B cell (primary cell): Measurements from ENCODE around the gene SMPDL3B. TPM values are rescaled to one million over a fixed set of nuclear protein-coding genes. Genes with fewer than 3 reads are reported as not detected.
"Not testable (repeated sequence)": the region's sequence is repeated elsewhere in the genome, so short reads cannot be mapped to it uniquely, and the experiment has no call there.

Source experiments
- ATAC-seq: fragments of 200-7000 bp; cut with Tn5 transposase; one replicate; pipeline ENCODE4 v1.10.0; 2021; ENCODE audit warnings: low read depth, mild to moderate bottlenecking, moderate number of reproducible peaks, moderate library complexity
- CTCF ChIA-PET: fragments of 350-600 bp; sonication (Branson Sonifier 250); formaldehyde crosslinking; loops from one replicate; lab custom pipeline; 2021; ENCODE audit warnings: antibody characterized with exemption, inconsistent platforms; lab: Charles Lee
- POLR2A ChIA-PET: fragments of 350-600 bp; sonication (Branson Sonifier 250); formaldehyde crosslinking; loops from one replicate; lab custom pipeline; 2021; ENCODE audit warnings: antibody characterized with exemption; lab: Charles Lee
- DNase-seq: peaks from one replicate; pipeline ENCODE4 v3.0.0; 2013
- H2AFZ ChIP-seq: 2 replicates; pipeline ENCODE4 v1.6.1; 2012; ENCODE audit warnings: mild to moderate bottlenecking, low read depth, low read length; ENCODE audit not compliant: insufficient read depth, poor library complexity, severe bottlenecking
- H3K27ac ChIP-seq, 2 donors: 1 replicate in 1 of 2; 2 replicates in 1 of 2; pipeline ENCODE4 v1.5.1; 2012 to 2013; ENCODE audit warnings: low read length in 2 of 2, mild to moderate bottlenecking in 2 of 2, moderate library complexity in 1 of 2
- H3K27me3 ChIP-seq, 4 experiments: fragments of 200-600 bp in 1 of 4; sonication (generic) in 1 of 4; replicated peaks in 1 of 4; 1 replicate in 2 of 4; 2 replicates in 2 of 4; pipeline versions ENCODE4 v1.6.1 to v1.7.0; 2013 to 2016; ENCODE audit warnings: low read length in 3 of 4, mild to moderate bottlenecking in 2 of 4, mixed read lengths in 1 of 4, moderate library complexity in 1 of 4; ENCODE audit not compliant: insufficient read depth in 4 of 4, control insufficient read depth in 3 of 4; ENCODE audit errors: control extremely low read depth in 1 of 4
- H3K36me3 ChIP-seq, 2 experiments: replicated peaks in 1 of 2; 1 replicate in 1 of 2; 2 replicates in 1 of 2; pipeline versions ENCODE4 v1.6.1 to v1.7.1; 2013; ENCODE audit warnings: low read length in 1 of 2; ENCODE audit not compliant: insufficient read depth in 2 of 2, control insufficient read depth in 1 of 2; ENCODE audit errors: control extremely low read depth in 1 of 2, extremely low read depth in 1 of 2
- H3K4me1 ChIP-seq, 2 donors: fragments of 200-600 bp in 1 of 2; sonication (generic) in 1 of 2; 1 replicate in 1 of 2; 2 replicates in 1 of 2; pipeline versions ENCODE4 v1.5.1 to v1.6.1; 2013 to 2017; ENCODE audit warnings: low read length in 2 of 2; ENCODE audit not compliant: control insufficient read depth in 2 of 2, insufficient read depth in 2 of 2
- H3K4me2 ChIP-seq: replicated peaks from 2 replicates; pipeline ENCODE3; 2012; ENCODE audit warnings: mild to moderate bottlenecking, low read depth, low read length; ENCODE audit not compliant: poor library complexity, severe bottlenecking
- H3K4me3 ChIP-seq, 5 experiments: fragments of 200-600 bp in 1 of 5; sonication (generic) in 1 of 5; 1 replicate in 3 of 5; 2 replicates in 2 of 5; pipeline versions ENCODE4 v1.5.1 to v1.7.0; 2011 to 2016; ENCODE audit warnings: low read length in 4 of 5, mild to moderate bottlenecking in 4 of 5, low read depth in 2 of 5, control low read depth in 1 of 5, moderate library complexity in 1 of 5; ENCODE audit not compliant: insufficient read depth in 1 of 5; ENCODE audit errors: control extremely low read depth in 1 of 5, extremely low read depth in 1 of 5
- H3K79me2 ChIP-seq: fragments of 200-600 bp; sonication (generic); one replicate; pipeline ENCODE4 v1.6.0; 2016; ENCODE audit warnings: low read length; ENCODE audit not compliant: control insufficient read depth, insufficient read depth
- H3K9ac ChIP-seq: fragments of 200-600 bp; sonication (generic); 2 replicates; pipeline ENCODE4 v1.6.1; 2017; ENCODE audit warnings: mild to moderate bottlenecking, low read length, moderate library complexity
- H3K9me3 ChIP-seq, 3 donors: one replicate each; pipeline versions ENCODE4 v1.6.1 to v1.7.1; 2013; ENCODE audit warnings: low read length in 2 of 3; ENCODE audit not compliant: control insufficient read depth in 2 of 3, insufficient read depth in 1 of 3; ENCODE audit errors: control extremely low read depth in 1 of 3
- H4K20me1 ChIP-seq: 2 replicates; pipeline ENCODE4 v1.6.0; 2012; ENCODE audit warnings: mild to moderate bottlenecking, low read length; ENCODE audit not compliant: insufficient read depth, control insufficient read depth, poor library complexity, severe bottlenecking
- H3K27ac Mint-ChIP-seq: one replicate; pipeline ENCODE4 v1.8.0; 2021; ENCODE audit warnings: mixed read lengths
- H3K27me3 Mint-ChIP-seq: one replicate; pipeline ENCODE4 v1.8.0; 2021; ENCODE audit warnings: mixed read lengths
- H3K4me1 Mint-ChIP-seq: one replicate; pipeline ENCODE4 v1.8.0; 2021; ENCODE audit warnings: mixed read lengths
- H3K4me3 Mint-ChIP-seq: one replicate; pipeline ENCODE4 v1.8.0; 2021; ENCODE audit warnings: mixed read lengths
- H3K9me3 Mint-ChIP-seq: one replicate; pipeline ENCODE4 v1.8.0; 2022; ENCODE audit warnings: mixed read lengths; ENCODE audit not compliant: insufficient read depth
- EZH2 ChIP-seq: IDR thresholded peaks from 2 replicates; pipeline ENCODE4 v1.6.1; 2012; ENCODE audit warnings: borderline replicate concordance, low read depth, mild to moderate bottlenecking, moderate library complexity, low read length; ENCODE audit not compliant: insufficient read depth, poor library complexity, severe bottlenecking
- WGBS: methylation state at CpG from one replicate; pipeline ENCODE4 v1.1.5; 2013; ENCODE audit warnings: missing lambda C conversion rate; ENCODE audit not compliant: insufficient coverage; 5-methylcytosine and 5-hydroxymethylcytosine counted together
- intact Hi-C: fragments of 100-400 bp; cut with micrococcal nuclease; formaldehyde crosslinking; loops from one replicate; pipeline ENCODE4 v1.10.0; 2022
- polyA plus RNA-seq: library from polyadenylated mRNA; depleted of rRNA; stranded (reverse); fragments of >200 nt; gene quantifications from 2 replicates; pipeline ENCODE4 v1.2.3, GENCODE V29; 2012
- total RNA-seq, 2 donors: library from RNA; stranded (reverse); fragments of 120-200 nt in 1 of 2; gene quantifications; 1 replicate in 1 of 2; 2 replicates in 1 of 2; pipeline versions ENCODE4 v1.2.3 to v1.2.4, GENCODE V29; 2013 to 2022
- TF ChIP-seq, protein P1 (sequence below): fragments of 200-600 bp; IDR thresholded peaks from one replicate; pipeline ENCODE4 v1.8.0; 2022; ENCODE audit warnings: antibody characterized with exemption, mild to moderate bottlenecking

SMPDL3B gene
- total and polyA plus RNA-seq, 2 donors (not counting 1 experiment from before 2014, with no cell fraction given) = 0.22 TPM; not detected in 1

- no peak overlapping the region for H3K27ac ChIP-seq
- DNase-seq (no peak), ATAC-seq (no peak)
- H3K27me3 ChIP-seq = no peaks in the 10 kb centered on the region
- ChIA-PET CTCF (interaction anchor here (2.2 to 2.8 kb wide), 2 partner anchors 14 to 54 kb away, joined by 4 to 7 read pairs; no protein-coding TSS in a partner anchor), POLR2A (no interaction called here)
- H2AFZ ChIP-seq = no peak overlapping the region
- whole genome bisulfite sequencing = no CpG with 5 or more reads among the region's 1 CpG
- H4K20me1 ChIP-seq = no peaks in the 10 kb centered on the region
- H3K4me3 Mint-ChIP-seq = no peak overlapping the region
- H3K4me1 ChIP-seq = peaks cover 4 to 7% of the 10 kb centered on the region in 2 donors
- TF ChIP-seq, protein P1, sequence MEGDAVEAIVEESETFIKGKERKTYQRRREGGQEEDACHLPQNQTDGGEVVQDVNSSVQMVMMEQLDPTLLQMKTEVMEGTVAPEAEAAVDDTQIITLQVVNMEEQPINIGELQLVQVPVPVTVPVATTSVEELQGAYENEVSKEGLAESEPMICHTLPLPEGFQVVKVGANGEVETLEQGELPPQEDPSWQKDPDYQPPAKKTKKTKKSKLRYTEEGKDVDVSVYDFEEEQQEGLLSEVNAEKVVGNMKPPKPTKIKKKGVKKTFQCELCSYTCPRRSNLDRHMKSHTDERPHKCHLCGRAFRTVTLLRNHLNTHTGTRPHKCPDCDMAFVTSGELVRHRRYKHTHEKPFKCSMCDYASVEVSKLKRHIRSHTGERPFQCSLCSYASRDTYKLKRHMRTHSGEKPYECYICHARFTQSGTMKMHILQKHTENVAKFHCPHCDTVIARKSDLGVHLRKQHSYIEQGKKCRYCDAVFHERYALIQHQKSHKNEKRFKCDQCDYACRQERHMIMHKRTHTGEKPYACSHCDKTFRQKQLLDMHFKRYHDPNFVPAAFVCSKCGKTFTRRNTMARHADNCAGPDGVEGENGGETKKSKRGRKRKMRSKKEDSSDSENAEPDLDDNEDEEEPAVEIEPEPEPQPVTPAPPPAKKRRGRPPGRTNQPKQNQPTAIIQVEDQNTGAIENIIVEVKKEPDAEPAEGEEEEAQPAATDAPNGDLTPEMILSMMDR = no peak
- no peak for TF ChIP-seq EZH2
- H3K79me2 ChIP-seq = no peaks in the 10 kb centered on the region
- H3K4me1 Mint-ChIP-seq = peaks cover 6% of the 10 kb centered on the region
- intact Hi-C loops = no loop called here
- no peak overlapping the region for H3K27ac Mint-ChIP-seq
- H3K27me3 Mint-ChIP-seq = no peaks in the 10 kb centered on the region
- H3K4me2 ChIP-seq = no peak overlapping the region
- no peaks in the 10 kb centered on the region for H3K9me3 ChIP-seq
- no peaks in the 10 kb centered on the region for H3K9me3 Mint-ChIP-seq
- H3K4me3 ChIP-seq = no peak overlapping the region
- no peak overlapping the region for H3K9ac ChIP-seq
- H3K36me3 ChIP-seq = peaks cover 6 to 59% of the 10 kb centered on the region in 2 experiments
Observed at GRCh38 chr1:27994060-27994459, 59.3 kb downstream of the SMPDL3B start.

GRCh38 chr1:27994526-27994925, 59.7 kb downstream of the SMPDL3B start:
- intact Hi-C loops, H3K4me1 Mint-ChIP-seq, H2AFZ ChIP-seq, ATAC-seq, H3K27ac Mint-ChIP-seq, H3K9me3 ChIP-seq, H3K27me3 Mint-ChIP-seq, H3K4me3 Mint-ChIP-seq, H3K4me1 ChIP-seq, DNase-seq, H3K4me3 ChIP-seq, H3K27ac ChIP-seq, H3K79me2 ChIP-seq, H3K9ac ChIP-seq, POLR2A ChIA-PET, H3K27me3 ChIP-seq, H3K4me2 ChIP-seq, H4K20me1 ChIP-seq, H3K9me3 Mint-ChIP-seq: not testable (repeated sequence)
- CTCF ChIA-PET = interaction anchor here (2.2 to 2.8 kb wide), 2 partner anchors 15 to 54 kb away, joined by 4 to 7 read pairs; no protein-coding TSS in a partner anchor
- peaks cover 6 to 57% of the 10 kb centered on the region in 2 experiments for H3K36me3 ChIP-seq
- WGBS = 100% methylated on average over 5 of the region's 6 CpGs
